Endothelial cell of umbilical vein (primary cell): ENCODE measurements around the gene RANBP17. TPM values are rescaled to one million over a fixed set of nuclear protein-coding genes. Genes with fewer than 3 reads are reported as not detected.

Experiments used
- BruUV-seq: library from RNA; stranded (reverse); fragments of 400-500 nt; replicated peaks from 2 replicates; lab custom pipeline; 2021; lab: Mats Ljungman, UMichigan
- CTCF ChIA-PET: fragments of 300-600, 350-600 bp; sonication (Branson Sonifier 250); formaldehyde crosslinking; loops from one replicate; lab custom pipeline; 2021; ENCODE audit warnings: antibody characterized with exemption, inconsistent platforms; lab: Charles Lee
- POLR2A ChIA-PET: fragments of 300-600, 350-600 bp; sonication (Branson Sonifier 250); formaldehyde crosslinking; loops from one replicate; lab custom pipeline; 2021; ENCODE audit warnings: antibody characterized with exemption, inconsistent platforms; lab: Charles Lee
- DNase-seq: peaks from one replicate; pipeline ENCODE4 v3.0.0-alpha.2; 2011; ENCODE audit warnings: low read depth, low spot score
- FAIRE-seq: peaks from 2 replicates; lab custom pipeline; 2011; peaks lifted over from hg19 to GRCh38; lab: Jason Lieb, UNC
- H2AFZ ChIP-seq: 2 replicates; pipeline ENCODE4 v1.6.0; 2012; ENCODE audit warnings: low read depth, low read length, control low read depth, inconsistent platforms
- H3K27ac ChIP-seq: 2 replicates; pipeline ENCODE4 v1.5.1; 2011; ENCODE audit warnings: low read depth, mild to moderate bottlenecking, control low read depth, low read length, moderate library complexity; ENCODE audit not compliant: insufficient read depth
- H3K27me3 ChIP-seq, 2 experiments: 2 replicates each; pipeline versions ENCODE4 v1.6.0 to v1.6.1; 2011; ENCODE audit warnings: low read length in 2 of 2, mixed read lengths in 1 of 2; ENCODE audit not compliant: control insufficient read depth in 2 of 2, insufficient read depth in 2 of 2
- H3K36me3 ChIP-seq, 2 experiments: 2 replicates in 1 of 2; 3 replicates in 1 of 2; pipeline ENCODE4 v1.5.1; 2011; ENCODE audit warnings: low read length in 2 of 2, mild to moderate bottlenecking in 1 of 2, moderate library complexity in 1 of 2; ENCODE audit not compliant: control insufficient read depth in 2 of 2, insufficient read depth in 2 of 2; ENCODE audit errors: extremely low read depth in 1 of 2
- H3K4me1 ChIP-seq: 3 replicates; pipeline ENCODE4 v1.5.1; 2011; ENCODE audit warnings: mild to moderate bottlenecking, low read length; ENCODE audit not compliant: control insufficient read depth, insufficient read depth; ENCODE audit errors: extremely low read depth
- H3K4me2 ChIP-seq: 2 replicates; pipeline ENCODE4 v1.6.1; 2011; ENCODE audit warnings: low read length, control low read depth, mixed read lengths; ENCODE audit not compliant: insufficient read depth
- H3K4me3 ChIP-seq, 3 experiments: fragments of 200-600 bp in 1 of 3; sonication (generic), shearing (Covaris generic) in 1 of 3; replicated peaks in 1 of 3; 2 replicates each; pipeline ENCODE4 v1.5.1; 2011 to 2016; ENCODE audit warnings: control low read depth in 3 of 3, low read length in 3 of 3, mild to moderate bottlenecking in 2 of 3, inconsistent platforms in 1 of 3, low read depth in 1 of 3, moderate library complexity in 1 of 3; ENCODE audit not compliant: insufficient read depth in 1 of 3
- H3K79me2 ChIP-seq: 2 replicates; pipeline ENCODE4 v1.6.0; 2012; ENCODE audit warnings: low read length, inconsistent platforms; ENCODE audit not compliant: control insufficient read depth, insufficient read depth
- H3K9ac ChIP-seq: replicated peaks from 2 replicates; pipeline ENCODE3; 2011; ENCODE audit warnings: low read length, control low read depth; ENCODE audit not compliant: insufficient read depth; ENCODE audit errors: extremely low read depth
- H3K9me1 ChIP-seq: replicated peaks from 3 replicates; pipeline ENCODE4 v1.6.0; 2011; ENCODE audit warnings: mild to moderate bottlenecking, low read length; ENCODE audit not compliant: control insufficient read depth, insufficient read depth; ENCODE audit errors: extremely low read depth
- H3K9me3 ChIP-seq: replicated peaks from 2 replicates; pipeline ENCODE4 v1.5.1; 2012; ENCODE audit warnings: low read length, inconsistent platforms; ENCODE audit not compliant: control insufficient read depth, insufficient read depth
- H4K20me1 ChIP-seq: replicated peaks from 2 replicates; pipeline ENCODE3; 2011; ENCODE audit warnings: mild to moderate bottlenecking, low read length; ENCODE audit not compliant: control insufficient read depth, insufficient read depth; ENCODE audit errors: extremely low read depth
- CTCF ChIP-seq, 2 donors: IDR thresholded peaks; 1 replicate in 1 of 2; 2 replicates in 1 of 2; pipeline ENCODE4 v1.5.1; 2011; ENCODE audit warnings: low read length in 2 of 2, mild to moderate bottlenecking in 2 of 2, moderate library complexity in 2 of 2, control low read depth in 1 of 2, inconsistent platforms in 1 of 2, low read depth in 1 of 2; ENCODE audit not compliant: insufficient read depth in 1 of 2; ENCODE audit errors: extremely low read depth in 1 of 2
- EZH2 ChIP-seq: IDR thresholded peaks from 2 replicates; pipeline ENCODE4 v1.6.1; 2012; ENCODE audit warnings: borderline replicate concordance, low read depth, mild to moderate bottlenecking, moderate library complexity, low read length, inconsistent platforms; ENCODE audit not compliant: severe bottlenecking
- FOS ChIP-seq: IDR thresholded peaks from 2 replicates; pipeline ENCODE4 v1.6.1; 2011; ENCODE audit warnings: mild to moderate bottlenecking, low read length, moderate library complexity, borderline replicate concordance; ENCODE audit not compliant: insufficient read depth
- GATA2 ChIP-seq: IDR thresholded peaks from 2 replicates; pipeline ENCODE4 v1.7.0; 2011; ENCODE audit warnings: low read depth, mild to moderate bottlenecking, moderate library complexity, mixed read lengths, low read length; ENCODE audit not compliant: insufficient read length, insufficient read depth
- JUN ChIP-seq: IDR thresholded peaks from 2 replicates; pipeline ENCODE4 v1.6.1; 2011; ENCODE audit warnings: borderline replicate concordance, low read depth; ENCODE audit not compliant: insufficient read length, insufficient read depth
- MAX ChIP-seq: IDR thresholded peaks from 2 replicates; pipeline ENCODE4 v1.6.1; 2011; ENCODE audit not compliant: insufficient read depth, insufficient read length
- MYC ChIP-seq: IDR thresholded peaks from one replicate; pipeline ENCODE4 v1.6.1; 2011; ENCODE audit warnings: mild to moderate bottlenecking, low read depth, low read length
- POLR2A ChIP-seq: IDR thresholded peaks from 2 replicates; pipeline ENCODE4 v1.6.1; 2012; ENCODE audit warnings: low read depth, mild to moderate bottlenecking, control low read depth, low read length
- POLR2AphosphoS5 ChIP-seq: IDR thresholded peaks from 2 replicates; pipeline ENCODE4 v1.6.1; 2012; ENCODE audit warnings: low read depth, mild to moderate bottlenecking, control low read depth, low read length, moderate library complexity; ENCODE audit not compliant: insufficient read depth
- dilution Hi-C: fragments of 300-500 bp; cut with MboI; formaldehyde crosslinking; loops from one replicate; pipeline ENCODE4 v1.15.0; 2019; ENCODE audit warnings: low sequenced_read_pairs; ENCODE audit not compliant: extremely low pct_ligation_motif_present
- intact Hi-C: fragments of 100-400 bp; cut with micrococcal nuclease; formaldehyde crosslinking; loops from one replicate; pipeline ENCODE4 v1.10.0; 2022
- polyA plus RNA-seq, 4 experiments: library from polyadenylated mRNA; depleted of rRNA in 3 of 4; stranded (reverse) in 3 of 4; unstranded in 1 of 4; fragments of >200 nt; gene quantifications; 2 replicates each; pipeline versions ENCODE4 v1.2.1 to v1.2.3, GENCODE V29; 2011 to 2012; ENCODE audit warnings: missing spikeins in 1 of 4
- total RNA-seq: library from RNA; stranded (reverse); gene quantifications from 2 replicates; pipeline ENCODE4 v1.2.3, GENCODE V29; 2021

The RANBP17 gene
- total and polyA plus RNA-seq, 2 donors (not counting 3 experiments of a cell fraction or from before 2014, with no cell fraction given) = 5.6 to 13.6 TPM

- no peak for TF ChIP-seq GATA2
- TF ChIP-seq MYC = no peak
- no peak for TF ChIP-seq FOS
- TF ChIP-seq EZH2 = no peak
- no peak for TF ChIP-seq CTCF (IDR thresholded peaks at IDR 0.05; ENCODE audit: extremely low read depth in 1 of 2, insufficient read depth in 1 of 2, low read depth in 1 of 2, low read length in 2 of 2)
- TF ChIP-seq POLR2A = no peak
- TF ChIP-seq JUN = no peak
- no peak for TF ChIP-seq POLR2AphosphoS5
- TF ChIP-seq MAX = no peak
- no peak overlapping the region for H3K27ac ChIP-seq
- no TSS peak for BruUV-seq
- dilution Hi-C loops = no loop called here
- no peak overlapping the region for H3K9ac ChIP-seq
- H3K4me1 ChIP-seq = peaks cover 7% of the 10 kb centered on the region
- peaks cover 8 to 11% of the 10 kb centered on the region in 2 experiments for H3K27me3 ChIP-seq
- no peaks in the 10 kb centered on the region for H3K36me3 ChIP-seq
- H3K4me2 ChIP-seq = peak overlapping the region; percentile 85
- no peaks in the 10 kb centered on the region for H4K20me1 ChIP-seq
- FAIRE-seq (no peak), DNase-seq (no peak)
- no peaks in the 10 kb centered on the region for H3K79me2 ChIP-seq
- no peaks in the 10 kb centered on the region for H3K9me1 ChIP-seq
- POLR2A ChIA-PET = no interaction called here
- H2AFZ ChIP-seq = peak overlapping the region; percentile 86
- CTCF ChIA-PET = interaction anchor here (0.9 to 12.0 kb wide), 9 partner anchors 64 to 592 kb away, joined by 3 to 301 read pairs (median 5); no protein-coding TSS in a partner anchor
- no peaks in the 10 kb centered on the region for H3K9me3 ChIP-seq
- intact Hi-C loops = loop anchor here (1.0 kb wide), 4 partner anchors 130 to 593 kb away; no protein-coding TSS in a partner anchor
- H3K4me3 ChIP-seq = peak overlapping the region in 2 of 3 experiments; percentile 60 to 66
Observed at GRCh38 chr5:171337210-171337569, 475.4 kb downstream of the RANBP17 start.
